Ishikawa (cell line): Measurements from ENCODE around the gene UBE2O.

Source experiments
- CREB1 ChIP-seq: IDR thresholded peaks from 2 replicates; pipeline ENCODE4 v1.6.1; 2012; ENCODE audit warnings: low read depth
- EP300 ChIP-seq: IDR thresholded peaks from 2 replicates; pipeline ENCODE4 v1.6.1; 2012; ENCODE audit warnings: borderline replicate concordance
- MAX ChIP-seq: IDR thresholded peaks from 2 replicates; pipeline ENCODE4 v1.6.1; 2012
- RAD21 ChIP-seq: IDR thresholded peaks from 2 replicates; pipeline ENCODE4 v1.6.1; 2012; ENCODE audit warnings: low read depth
- REST ChIP-seq: IDR thresholded peaks from 2 replicates; pipeline ENCODE4 v1.6.1; 2012; ENCODE audit warnings: low read depth, mild to moderate bottlenecking

GRCh38 chr17:76350463-76350862, 102.5 kb downstream of the UBE2O start:
- no peak for TF ChIP-seq REST
- no peak for TF ChIP-seq CREB1
- no peak for TF ChIP-seq EP300
- TF ChIP-seq RAD21 = no peak
- no peak for TF ChIP-seq MAX
